WTC11 (cell line): Measurements from ENCODE around the gene SEC24C.

Experiments
- CBFB ChIP-seq: sonication (generic); formaldehyde crosslinking; IDR thresholded peaks from 2 replicates; pipeline ENCODE4 v1.8.1; 2022; ENCODE audit warnings: mild to moderate bottlenecking, low read depth, missing genetic modification reagents
- CREB1 ChIP-seq: sonication (generic); formaldehyde crosslinking; IDR thresholded peaks from 2 replicates; pipeline ENCODE4 v1.8.0; 2023; ENCODE audit warnings: mild to moderate bottlenecking, missing genetic modification reagents
- FOXK1 ChIP-seq: sonication (generic); formaldehyde crosslinking; IDR thresholded peaks from 2 replicates; pipeline ENCODE4 v1.8.0; 2022; ENCODE audit warnings: mild to moderate bottlenecking, moderate library complexity, missing genetic modification reagents
- IRF2 ChIP-seq: sonication (generic); formaldehyde crosslinking; IDR thresholded peaks from 2 replicates; pipeline ENCODE4 v1.8.0; 2022; ENCODE audit warnings: low read depth, missing genetic modification reagents, borderline replicate concordance
- JUN ChIP-seq: sonication (generic); formaldehyde crosslinking; IDR thresholded peaks from 2 replicates; pipeline ENCODE4 v1.8.0; 2023; ENCODE audit warnings: mild to moderate bottlenecking, missing genetic modification reagents
- NR2C2 ChIP-seq: sonication (generic); formaldehyde crosslinking; IDR thresholded peaks from 2 replicates; pipeline ENCODE4 v1.8.0; 2022; ENCODE audit warnings: mild to moderate bottlenecking, missing genetic modification reagents
- NR3C1 ChIP-seq: sonication (generic); formaldehyde crosslinking; conservative IDR thresholded peaks from 2 replicates; pipeline ENCODE4 v1.8.1; 2023; ENCODE audit warnings: low read depth, mild to moderate bottlenecking, missing genetic modification reagents
- SMAD3 ChIP-seq: sonication (generic); formaldehyde crosslinking; IDR thresholded peaks from 2 replicates; pipeline ENCODE4 v1.8.0; 2022; ENCODE audit warnings: missing genetic modification reagents, mild to moderate bottlenecking, borderline replicate concordance
- SP1 ChIP-seq: sonication (generic); formaldehyde crosslinking; conservative IDR thresholded peaks from 2 replicates; pipeline ENCODE4 v1.8.1; 2022; ENCODE audit warnings: missing genetic modification reagents
- TF ChIP-seq, protein P1 (sequence below): fragments of 200-600 bp; IDR thresholded peaks from 2 replicates; pipeline ENCODE4 v1.8.0; 2022; ENCODE audit warnings: antibody characterized with exemption
- TF ChIP-seq, protein P2 (sequence below): sonication (generic); formaldehyde crosslinking; IDR thresholded peaks from 2 replicates; pipeline ENCODE4 v1.8.0; 2022; ENCODE audit warnings: mild to moderate bottlenecking, missing genetic modification reagents
- TF ChIP-seq, protein P3 (sequence below): fragments of 250-450 bp; sonication (Bioruptor Pico); IDR thresholded peaks from 2 replicates; pipeline ENCODE4 v2.1.2; 2022; ENCODE audit warnings: mild to moderate bottlenecking, moderate library complexity
- TF ChIP-seq, protein P4 (sequence below): sonication (generic); formaldehyde crosslinking; IDR thresholded peaks from 2 replicates; pipeline ENCODE4 v1.8.1; 2023; ENCODE audit warnings: mild to moderate bottlenecking, missing genetic modification reagents, moderate library complexity

DNA sequence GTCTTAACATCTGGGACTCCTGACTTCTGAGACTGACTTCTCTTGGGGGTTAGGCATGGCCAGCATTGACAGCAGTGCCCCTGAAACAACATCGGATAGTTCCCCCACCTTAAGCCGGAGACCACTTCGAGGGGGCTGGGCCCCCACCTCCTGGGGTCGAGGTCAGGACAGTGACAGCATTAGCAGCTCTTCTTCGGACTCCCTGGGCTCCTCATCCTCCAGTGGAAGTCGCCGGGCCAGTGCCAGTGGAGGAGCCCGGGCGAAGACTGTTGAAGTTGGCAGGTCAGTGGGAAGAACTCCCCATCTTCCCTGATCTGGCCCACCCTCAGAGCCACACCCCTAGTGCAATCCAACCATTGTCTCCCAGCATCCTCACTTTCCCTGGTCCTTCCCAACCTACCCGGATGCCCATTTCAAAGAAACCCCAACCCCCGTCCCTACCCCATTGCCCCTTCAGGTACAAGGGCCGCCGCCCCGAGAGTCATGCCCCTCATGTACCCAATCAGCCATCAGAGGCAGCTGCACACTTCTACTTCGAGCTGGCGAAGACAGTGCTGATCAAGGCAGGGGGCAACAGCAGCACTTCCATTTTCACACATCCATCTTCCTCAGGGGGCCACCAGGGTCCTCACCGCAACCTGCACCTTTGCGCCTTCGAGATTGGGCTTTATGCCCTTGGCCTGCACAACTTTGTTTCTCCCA is 53.3 kb downstream of the SEC24C start:
- TF ChIP-seq JUN (CRISPR knock-in tag): no peak
- TF ChIP-seq, protein P1, sequence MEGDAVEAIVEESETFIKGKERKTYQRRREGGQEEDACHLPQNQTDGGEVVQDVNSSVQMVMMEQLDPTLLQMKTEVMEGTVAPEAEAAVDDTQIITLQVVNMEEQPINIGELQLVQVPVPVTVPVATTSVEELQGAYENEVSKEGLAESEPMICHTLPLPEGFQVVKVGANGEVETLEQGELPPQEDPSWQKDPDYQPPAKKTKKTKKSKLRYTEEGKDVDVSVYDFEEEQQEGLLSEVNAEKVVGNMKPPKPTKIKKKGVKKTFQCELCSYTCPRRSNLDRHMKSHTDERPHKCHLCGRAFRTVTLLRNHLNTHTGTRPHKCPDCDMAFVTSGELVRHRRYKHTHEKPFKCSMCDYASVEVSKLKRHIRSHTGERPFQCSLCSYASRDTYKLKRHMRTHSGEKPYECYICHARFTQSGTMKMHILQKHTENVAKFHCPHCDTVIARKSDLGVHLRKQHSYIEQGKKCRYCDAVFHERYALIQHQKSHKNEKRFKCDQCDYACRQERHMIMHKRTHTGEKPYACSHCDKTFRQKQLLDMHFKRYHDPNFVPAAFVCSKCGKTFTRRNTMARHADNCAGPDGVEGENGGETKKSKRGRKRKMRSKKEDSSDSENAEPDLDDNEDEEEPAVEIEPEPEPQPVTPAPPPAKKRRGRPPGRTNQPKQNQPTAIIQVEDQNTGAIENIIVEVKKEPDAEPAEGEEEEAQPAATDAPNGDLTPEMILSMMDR: no peak
- TF ChIP-seq SP1 (CRISPR knock-in tag): no peak
- TF ChIP-seq, protein P2, sequence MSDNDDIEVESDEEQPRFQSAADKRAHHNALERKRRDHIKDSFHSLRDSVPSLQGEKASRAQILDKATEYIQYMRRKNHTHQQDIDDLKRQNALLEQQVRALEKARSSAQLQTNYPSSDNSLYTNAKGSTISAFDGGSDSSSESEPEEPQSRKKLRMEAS (CRISPR knock-in tag): no peak
- TF ChIP-seq CBFB (CRISPR knock-in tag): no peak
- no peak for TF ChIP-seq SMAD3 (CRISPR knock-in tag)
- TF ChIP-seq NR3C1 (CRISPR knock-in tag): no peak
- no peak for TF ChIP-seq IRF2 (CRISPR knock-in tag)
- TF ChIP-seq, protein P3, sequence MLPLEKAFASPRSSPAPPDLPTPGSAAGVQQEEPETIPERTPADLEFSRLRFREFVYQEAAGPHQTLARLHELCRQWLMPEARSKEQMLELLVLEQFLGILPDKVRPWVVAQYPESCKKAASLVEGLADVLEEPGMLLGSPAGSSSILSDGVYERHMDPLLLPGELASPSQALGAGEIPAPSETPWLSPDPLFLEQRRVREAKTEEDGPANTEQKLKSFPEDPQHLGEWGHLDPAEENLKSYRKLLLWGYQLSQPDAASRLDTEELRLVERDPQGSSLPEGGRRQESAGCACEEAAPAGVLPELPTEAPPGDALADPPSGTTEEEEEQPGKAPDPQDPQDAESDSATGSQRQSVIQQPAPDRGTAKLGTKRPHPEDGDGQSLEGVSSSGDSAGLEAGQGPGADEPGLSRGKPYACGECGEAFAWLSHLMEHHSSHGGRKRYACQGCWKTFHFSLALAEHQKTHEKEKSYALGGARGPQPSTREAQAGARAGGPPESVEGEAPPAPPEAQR (CRISPR knock-in tag): no peak
- TF ChIP-seq NR2C2: no peak
- TF ChIP-seq CREB1 (CRISPR knock-in tag): no peak
- no peak for TF ChIP-seq FOXK1
- TF ChIP-seq, protein P4, sequence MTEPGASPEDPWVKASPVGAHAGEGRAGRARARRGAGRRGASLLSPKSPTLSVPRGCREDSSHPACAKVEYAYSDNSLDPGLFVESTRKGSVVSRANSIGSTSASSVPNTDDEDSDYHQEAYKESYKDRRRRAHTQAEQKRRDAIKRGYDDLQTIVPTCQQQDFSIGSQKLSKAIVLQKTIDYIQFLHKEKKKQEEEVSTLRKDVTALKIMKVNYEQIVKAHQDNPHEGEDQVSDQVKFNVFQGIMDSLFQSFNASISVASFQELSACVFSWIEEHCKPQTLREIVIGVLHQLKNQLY (CRISPR knock-in tag): no peak
